ENCODE data around the gene USP26.
"Not testable (repeated sequence)": the region's sequence is repeated elsewhere in the genome, so short reads cannot be mapped to it uniquely, and the experiment has no call there.

Gene USP26

DNA sequence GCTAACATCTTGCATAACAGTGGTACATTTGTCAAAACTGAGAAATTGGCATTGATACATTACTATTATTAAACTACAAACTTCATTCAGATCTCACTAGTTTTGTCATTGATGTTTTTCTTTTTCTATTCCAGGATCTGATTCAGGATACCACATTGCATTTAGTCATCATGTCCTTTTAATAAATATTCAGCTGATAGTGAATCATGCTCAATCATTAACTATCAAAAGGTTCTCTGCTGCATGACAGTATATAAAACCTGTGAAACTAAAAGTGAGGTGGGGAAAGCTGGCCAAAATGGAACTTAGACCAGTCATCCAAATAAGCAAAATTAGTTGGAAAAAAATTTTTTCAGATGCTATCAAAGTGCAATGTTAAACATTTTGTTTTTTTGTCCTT, 110.4 kb downstream of the USP26 start:
- TF ChIP-seq, protein P1, sequence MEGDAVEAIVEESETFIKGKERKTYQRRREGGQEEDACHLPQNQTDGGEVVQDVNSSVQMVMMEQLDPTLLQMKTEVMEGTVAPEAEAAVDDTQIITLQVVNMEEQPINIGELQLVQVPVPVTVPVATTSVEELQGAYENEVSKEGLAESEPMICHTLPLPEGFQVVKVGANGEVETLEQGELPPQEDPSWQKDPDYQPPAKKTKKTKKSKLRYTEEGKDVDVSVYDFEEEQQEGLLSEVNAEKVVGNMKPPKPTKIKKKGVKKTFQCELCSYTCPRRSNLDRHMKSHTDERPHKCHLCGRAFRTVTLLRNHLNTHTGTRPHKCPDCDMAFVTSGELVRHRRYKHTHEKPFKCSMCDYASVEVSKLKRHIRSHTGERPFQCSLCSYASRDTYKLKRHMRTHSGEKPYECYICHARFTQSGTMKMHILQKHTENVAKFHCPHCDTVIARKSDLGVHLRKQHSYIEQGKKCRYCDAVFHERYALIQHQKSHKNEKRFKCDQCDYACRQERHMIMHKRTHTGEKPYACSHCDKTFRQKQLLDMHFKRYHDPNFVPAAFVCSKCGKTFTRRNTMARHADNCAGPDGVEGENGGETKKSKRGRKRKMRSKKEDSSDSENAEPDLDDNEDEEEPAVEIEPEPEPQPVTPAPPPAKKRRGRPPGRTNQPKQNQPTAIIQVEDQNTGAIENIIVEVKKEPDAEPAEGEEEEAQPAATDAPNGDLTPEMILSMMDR (IDR thresholded peaks at IDR 0.05) = no peak
- DNase-seq (ENCODE audit: low spot score) = no peak
- Histone ChIP-seq H3K4me3 (no peak overlapping the region), H3K27ac (no peak overlapping the region)

GRCh38 chrX:132984058-132984650, 112.8 kb downstream of the USP26 start:
- TF ChIP-seq, protein P1 (IDR thresholded peaks at IDR 0.05) = no peak
- no peak overlapping the region for H3K4me3 ChIP-seq
- no peak for DNase-seq (ENCODE audit: low spot score)
- no peak overlapping the region for H3K27ac ChIP-seq

DNA sequence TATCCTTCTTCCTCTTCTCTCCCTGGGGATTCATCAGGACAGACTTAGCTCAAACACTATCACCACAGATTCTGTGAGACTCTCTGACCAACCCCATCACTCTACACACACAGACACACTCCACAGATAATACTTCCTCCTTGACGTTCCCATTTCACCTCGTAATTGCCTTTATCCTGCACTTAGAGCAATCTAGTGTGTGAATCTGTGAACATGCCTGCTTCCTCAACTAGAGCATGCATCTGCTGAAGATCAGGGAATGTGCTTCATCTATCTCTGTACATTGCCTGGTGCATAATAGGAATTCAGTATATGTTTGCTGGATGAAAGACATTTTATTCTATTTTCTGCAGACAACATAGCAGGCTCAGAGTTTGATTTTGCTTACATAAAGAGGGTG, 113.4 kb downstream of the USP26 start:
- DNase-seq (ENCODE audit: low spot score) = no peak
- no peak overlapping the region for H3K27ac ChIP-seq
- H3K4me3 ChIP-seq = no peak overlapping the region
- TF ChIP-seq, protein P1 (IDR thresholded peaks at IDR 0.05) = no peak

GRCh38 chrX:132980035-132980434, 116.9 kb downstream of the USP26 start:
- not testable (repeated sequence) for H3K27ac ChIP-seq; DNase-seq (ENCODE audit: low spot score); H3K4me3 ChIP-seq

All from coronary artery (tissue), 2 donors.